SK-N-SH (cell line): ENCODE data around the gene SOX9. TPM values are rescaled to one million over a fixed set of nuclear protein-coding genes. Genes with fewer than 3 reads are reported as not detected.

Source experiments
- CTCF ChIA-PET: fragments of 300-600, 350-600 bp; formaldehyde crosslinking; extraction: SDS; loops from one replicate; lab custom pipeline; 2021; lab: Yijun Ruan, JAX
- POLR2A ChIA-PET: fragments of 350-600 bp; sonication (Branson Sonifier 250); formaldehyde crosslinking; extraction: SDS; loops from one replicate; lab custom pipeline; 2020; ENCODE audit warnings: antibody characterized with exemption, inconsistent platforms; lab: Yijun Ruan, JAX
- DNase-seq: peaks from one replicate; pipeline ENCODE4 v3.0.0; 2012
- H2AFZ ChIP-seq: fragments of 200-600 bp; sonication (generic); 2 replicates; pipeline ENCODE4 v1.8.1; 2016; ENCODE audit warnings: antibody characterized with exemption, mild to moderate bottlenecking, low read depth
- H3F3A ChIP-seq: fragments of 200-600 bp; sonication (generic); replicated peaks from 2 replicates; pipeline ENCODE3; 2016; ENCODE audit warnings: antibody characterized with exemption, mild to moderate bottlenecking; ENCODE audit not compliant: insufficient read depth
- H3K27ac ChIP-seq, 2 experiments: fragments of 200-500 bp in 1 of 2; fragments of 200-600 bp in 1 of 2; sonication (Bioruptor generic) in 1 of 2; sonication (generic), shearing (Covaris generic) in 1 of 2; 2 replicates each; pipeline versions ENCODE4 v1.5.1 to v1.6.1; 2014 to 2016; ENCODE audit warnings: low read depth in 2 of 2, inconsistent platforms in 1 of 2, low read length in 1 of 2, mild to moderate bottlenecking in 1 of 2, mixed read lengths in 1 of 2
- H3K27me3 ChIP-seq: fragments of 200-600 bp; sonication (generic), shearing (Covaris generic); 2 replicates; pipeline ENCODE4 v1.6.1; 2016; ENCODE audit warnings: mixed run types; ENCODE audit not compliant: insufficient read depth
- H3K36me3 ChIP-seq, 2 experiments: fragments of 200-500 bp in 1 of 2; fragments of 200-600 bp in 1 of 2; sonication (Bioruptor generic) in 1 of 2; sonication (generic) in 1 of 2; replicated peaks in 1 of 2; 2 replicates each; pipeline versions ENCODE3 to v1.5.1; 2014 to 2016; ENCODE audit warnings: low read length in 1 of 2, mild to moderate bottlenecking in 1 of 2; ENCODE audit not compliant: insufficient read depth in 2 of 2, control insufficient read depth in 1 of 2
- H3K4me1 ChIP-seq, 2 experiments: fragments of 200-500 bp in 1 of 2; fragments of 200-600 bp in 1 of 2; sonication (Bioruptor generic) in 1 of 2; sonication (generic), shearing (Covaris generic) in 1 of 2; 2 replicates each; pipeline versions ENCODE4 v1.5.1 to v1.6.1; 2014 to 2016; ENCODE audit warnings: low read depth in 1 of 2, low read length in 1 of 2, mixed run types in 1 of 2; ENCODE audit not compliant: insufficient read depth in 2 of 2, control insufficient read depth in 1 of 2
- H3K4me2 ChIP-seq: fragments of 200-600 bp; sonication (generic), shearing (Covaris generic); 2 replicates; pipeline ENCODE4 v1.6.1; 2017; ENCODE audit warnings: mixed run types
- H3K4me3 ChIP-seq, 2 experiments: fragments of 200-500 bp in 1 of 2; fragments of 200-600 bp in 1 of 2; sonication (Bioruptor generic) in 1 of 2; sonication (generic), shearing (Covaris generic) in 1 of 2; 2 replicates each; pipeline versions ENCODE4 v1.5.1 to v1.8.1; 2014 to 2016; ENCODE audit warnings: low read depth in 2 of 2, inconsistent platforms in 1 of 2, low read length in 1 of 2, mild to moderate bottlenecking in 1 of 2, mixed read lengths in 1 of 2, moderate library complexity in 1 of 2
- H3K79me2 ChIP-seq: fragments of 200-600 bp; sonication (generic); 2 replicates; pipeline ENCODE4 v1.8.1; 2017; ENCODE audit warnings: mild to moderate bottlenecking; ENCODE audit not compliant: insufficient read depth
- H3K9ac ChIP-seq: fragments of 200-600 bp; sonication (generic); 2 replicates; pipeline ENCODE4 v1.6.1; 2017; ENCODE audit warnings: mixed run types
- H3K9me2 ChIP-seq: fragments of 200-600 bp; sonication (generic); 2 replicates; pipeline ENCODE4 v1.6.1; 2017; ENCODE audit warnings: mixed run types
- H3K9me3 ChIP-seq: fragments of 200-600 bp; sonication (generic); 2 replicates; pipeline ENCODE4 v1.6.1; 2017; ENCODE audit warnings: mixed run types, mild to moderate bottlenecking, moderate library complexity
- H4K20me1 ChIP-seq: fragments of 200-600 bp; sonication (generic); 2 replicates; pipeline ENCODE4 v1.6.1; 2017; ENCODE audit warnings: mild to moderate bottlenecking, mixed run types; ENCODE audit not compliant: insufficient read depth
- CHD2 ChIP-seq: fragments of 150-350 bp; IDR thresholded peaks from 2 replicates; pipeline ENCODE4 v1.6.1; 2018; ENCODE audit warnings: low read length; ENCODE audit not compliant: partially characterized antibody
- CTCF ChIP-seq: fragments of 200-600 bp; sonication (generic); IDR thresholded peaks from 2 replicates; pipeline ENCODE4 v1.6.1; 2017; ENCODE audit warnings: antibody characterized with exemption, mild to moderate bottlenecking, moderate library complexity
- EP300 ChIP-seq, 2 experiments: IDR thresholded peaks; 2 replicates each; pipeline versions ENCODE4 v1.4.0 to v1.6.1; 2012; ENCODE audit warnings: borderline replicate concordance in 1 of 2, low read depth in 1 of 2, low read length in 1 of 2
- EZH2phosphoT487 ChIP-seq: fragments of 200-600 bp; sonication (generic); IDR thresholded peaks from 2 replicates; pipeline ENCODE4 v1.6.1; 2017; ENCODE audit warnings: low read depth, mixed run types, mild to moderate bottlenecking, antibody characterized with exemption, moderate library complexity, borderline replicate concordance
- FOSL2 ChIP-seq: IDR thresholded peaks from 2 replicates; pipeline ENCODE4 v1.4.0; 2012; ENCODE audit warnings: low read depth, mild to moderate bottlenecking, moderate library complexity, borderline replicate concordance
- JUND ChIP-seq: IDR thresholded peaks from 2 replicates; pipeline ENCODE4 v1.4.0; 2012
- NFIC ChIP-seq: IDR thresholded peaks from 2 replicates; pipeline ENCODE4 v1.4.0; 2012; ENCODE audit warnings: borderline replicate concordance
- RAD21 ChIP-seq: IDR thresholded peaks from 2 replicates; pipeline ENCODE4 v1.6.1; 2012; ENCODE audit warnings: mild to moderate bottlenecking, low read length
- RFX5 ChIP-seq: IDR thresholded peaks from 2 replicates; pipeline ENCODE4 v1.6.1; 2012; ENCODE audit warnings: mild to moderate bottlenecking, improper control_type of control experiment, low read length
- RXRA ChIP-seq: IDR thresholded peaks from 2 replicates; pipeline ENCODE4 v1.4.0; 2012; ENCODE audit warnings: low read depth, mild to moderate bottlenecking, borderline replicate concordance
- SIN3A ChIP-seq: IDR thresholded peaks from 2 replicates; pipeline ENCODE4 v1.6.1; 2012; ENCODE audit warnings: low read depth, mild to moderate bottlenecking, low read length, moderate library complexity, borderline replicate concordance
- TCF12 ChIP-seq: IDR thresholded peaks from 2 replicates; pipeline ENCODE4 v1.4.0; 2012
- TEAD4 ChIP-seq: IDR thresholded peaks from 2 replicates; pipeline ENCODE4 v1.4.0; 2012; ENCODE audit warnings: mild to moderate bottlenecking, borderline replicate concordance; ENCODE audit not compliant: insufficient read depth
- WGBS: methylation state at CpG from one replicate; pipeline ENCODE4 v1.1.6; 2017; ENCODE audit warnings: low lambda C conversion rate; 5-methylcytosine and 5-hydroxymethylcytosine counted together
- polyA plus RNA-seq, 3 experiments: library from polyadenylated mRNA; depleted of rRNA; stranded (reverse); fragments of >200 nt; gene quantifications; 2 replicates each; pipeline ENCODE4 v1.2.3, GENCODE V29; 2012
- TF ChIP-seq, protein P1 (sequence below): IDR thresholded peaks from 2 replicates; pipeline ENCODE4; 2012
- TF ChIP-seq, protein P2 (sequence below): IDR thresholded peaks from 2 replicates; pipeline ENCODE4 v1.4.0; 2012; ENCODE audit warnings: low read depth, borderline replicate concordance
- TF ChIP-seq, protein P3 (sequence below): IDR thresholded peaks from 2 replicates; pipeline ENCODE4 v1.4.0; 2012; ENCODE audit warnings: low read depth, borderline replicate concordance

Gene SOX9
- polyA plus RNA-seq, 1 of the 3 experiments (the other 2 are of a cell fraction) = 35.3 TPM

DNA sequence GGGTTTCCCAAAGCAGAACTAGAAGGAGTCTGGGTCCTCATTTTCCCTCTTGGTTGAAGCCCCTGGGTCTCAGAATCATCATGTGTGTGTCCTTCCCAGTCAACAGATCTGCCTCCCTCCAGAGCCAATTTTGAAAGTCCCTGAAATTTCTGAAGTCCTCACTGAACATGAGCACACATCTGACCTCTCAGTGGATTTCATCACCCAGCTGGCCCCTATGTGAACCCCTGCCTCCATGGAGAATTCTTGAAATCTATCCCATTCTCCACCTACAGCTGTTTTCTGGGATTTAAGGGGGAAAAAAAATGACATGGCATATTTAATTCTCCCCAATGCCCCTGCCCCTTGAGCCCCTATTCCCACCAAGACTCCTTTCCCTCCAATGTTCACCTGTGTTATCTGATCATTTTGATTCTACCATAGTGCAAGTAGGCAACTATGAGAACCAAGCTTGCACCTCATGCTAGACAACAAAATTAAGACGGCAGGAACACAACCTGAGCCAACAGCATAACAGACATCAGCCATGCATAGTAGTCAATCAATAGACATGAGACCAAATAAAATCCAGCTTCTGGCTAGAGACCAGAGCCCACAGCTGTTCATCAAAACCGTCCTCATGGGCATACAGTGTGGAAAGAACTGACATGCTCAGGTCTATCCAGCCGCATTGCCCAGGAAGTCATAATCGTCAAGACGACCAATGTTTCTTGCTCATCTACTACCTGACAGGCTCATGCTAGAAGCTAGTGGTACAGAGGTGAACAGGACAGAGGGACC lies 14.9 kb downstream of the SOX9 start (continued):
- TF ChIP-seq RAD21 = no peak
- TF ChIP-seq EZH2phosphoT487 = no peak
- TF ChIP-seq CTCF = no peak

- 28% methylated on average over 5 of the region's 5 CpGs for whole genome bisulfite sequencing
- CTCF ChIA-PET = interaction anchor here (0.6 kb wide), 1 partner anchor 380 kb away, joined by 5 read pairs; no protein-coding TSS in a partner anchor
- Histone ChIP-seq H3K9ac (no peak overlapping the region), H2AFZ (no peak overlapping the region), H3K4me1 (peaks cover 0 to 27% of the 10 kb centered on the region in 2 experiments; a peak in 3 of 4 replicates), H3K9me3 (no peaks in the 10 kb centered on the region), H3K9me2 (no peaks in the 10 kb centered on the region), H3K4me3 (no peak overlapping the region), H3F3A (peaks cover 14% of the 10 kb centered on the region), H3K79me2 (no peaks in the 10 kb centered on the region), H3K4me2 (peak overlapping the region; percentile 23; the same call in 1 of the 2 replicates), H4K20me1 (no peaks in the 10 kb centered on the region), H3K27me3 (no peaks in the 10 kb centered on the region), H3K27ac (peak overlapping the region in 1 of 2 experiments; percentile 46; a peak in 2 of 4 replicates), H3K36me3 (no peaks in the 10 kb centered on the region)
- POLR2A ChIA-PET = no interaction called here
- no peak for DNase-seq
- TF ChIP-seq, protein P1, sequence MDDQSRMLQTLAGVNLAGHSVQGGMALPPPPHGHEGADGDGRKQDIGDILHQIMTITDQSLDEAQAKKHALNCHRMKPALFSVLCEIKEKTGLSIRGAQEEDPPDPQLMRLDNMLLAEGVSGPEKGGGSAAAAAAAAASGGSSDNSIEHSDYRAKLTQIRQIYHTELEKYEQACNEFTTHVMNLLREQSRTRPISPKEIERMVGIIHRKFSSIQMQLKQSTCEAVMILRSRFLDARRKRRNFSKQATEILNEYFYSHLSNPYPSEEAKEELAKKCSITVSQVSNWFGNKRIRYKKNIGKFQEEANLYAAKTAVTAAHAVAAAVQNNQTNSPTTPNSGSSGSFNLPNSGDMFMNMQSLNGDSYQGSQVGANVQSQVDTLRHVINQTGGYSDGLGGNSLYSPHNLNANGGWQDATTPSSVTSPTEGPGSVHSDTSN = peak; percentile 82
- TF ChIP-seq RFX5 (no peak), JUND (peak; percentile 94), EP300 (IDR thresholded peaks at IDR 0.05; ENCODE audit: borderline replicate concordance in 1 of 2, low read depth in 1 of 2, low read length in 1 of 2) (peak in 1 of 2 experiments; percentile 75; a peak in 1 of 4 replicates), TCF12 (peak; percentile 91), SIN3A (no peak), NFIC (peak; percentile 98), FOSL2 (peak; percentile 94), CHD2 (no peak), RXRA (peak; percentile 87; the same call in 1 of the 2 replicates), TEAD4 (no peak)
- TF ChIP-seq, protein P2, sequence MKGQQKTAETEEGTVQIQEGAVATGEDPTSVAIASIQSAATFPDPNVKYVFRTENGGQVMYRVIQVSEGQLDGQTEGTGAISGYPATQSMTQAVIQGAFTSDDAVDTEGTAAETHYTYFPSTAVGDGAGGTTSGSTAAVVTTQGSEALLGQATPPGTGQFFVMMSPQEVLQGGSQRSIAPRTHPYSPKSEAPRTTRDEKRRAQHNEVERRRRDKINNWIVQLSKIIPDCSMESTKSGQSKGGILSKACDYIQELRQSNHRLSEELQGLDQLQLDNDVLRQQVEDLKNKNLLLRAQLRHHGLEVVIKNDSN = no peak
- TF ChIP-seq, protein P3, sequence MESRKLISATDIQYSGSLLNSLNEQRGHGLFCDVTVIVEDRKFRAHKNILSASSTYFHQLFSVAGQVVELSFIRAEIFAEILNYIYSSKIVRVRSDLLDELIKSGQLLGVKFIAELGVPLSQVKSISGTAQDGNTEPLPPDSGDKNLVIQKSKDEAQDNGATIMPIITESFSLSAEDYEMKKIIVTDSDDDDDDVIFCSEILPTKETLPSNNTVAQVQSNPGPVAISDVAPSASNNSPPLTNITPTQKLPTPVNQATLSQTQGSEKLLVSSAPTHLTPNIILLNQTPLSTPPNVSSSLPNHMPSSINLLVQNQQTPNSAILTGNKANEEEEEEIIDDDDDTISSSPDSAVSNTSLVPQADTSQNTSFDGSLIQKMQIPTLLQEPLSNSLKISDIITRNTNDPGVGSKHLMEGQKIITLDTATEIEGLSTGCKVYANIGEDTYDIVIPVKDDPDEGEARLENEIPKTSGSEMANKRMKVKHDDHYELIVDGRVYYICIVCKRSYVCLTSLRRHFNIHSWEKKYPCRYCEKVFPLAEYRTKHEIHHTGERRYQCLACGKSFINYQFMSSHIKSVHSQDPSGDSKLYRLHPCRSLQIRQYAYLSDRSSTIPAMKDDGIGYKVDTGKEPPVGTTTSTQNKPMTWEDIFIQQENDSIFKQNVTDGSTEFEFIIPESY = no peak
Measured at GRCh38 chr17:72136692-72137091, 15.9 kb downstream of the SOX9 start.
